Amygdala (tissue), 56 donors: Measurements from ENCODE around the gene ZNF738.
"Not testable (repeated sequence)": the region's sequence is repeated elsewhere in the genome, so short reads cannot be mapped to it uniquely, and the experiment has no call there.

Experiments
- DNase-seq, 56 donors: peaks; one replicate each; lab custom pipeline; 2025; lab: John Stamatoyannopoulos, UW

Gene ZNF738

DNA sequence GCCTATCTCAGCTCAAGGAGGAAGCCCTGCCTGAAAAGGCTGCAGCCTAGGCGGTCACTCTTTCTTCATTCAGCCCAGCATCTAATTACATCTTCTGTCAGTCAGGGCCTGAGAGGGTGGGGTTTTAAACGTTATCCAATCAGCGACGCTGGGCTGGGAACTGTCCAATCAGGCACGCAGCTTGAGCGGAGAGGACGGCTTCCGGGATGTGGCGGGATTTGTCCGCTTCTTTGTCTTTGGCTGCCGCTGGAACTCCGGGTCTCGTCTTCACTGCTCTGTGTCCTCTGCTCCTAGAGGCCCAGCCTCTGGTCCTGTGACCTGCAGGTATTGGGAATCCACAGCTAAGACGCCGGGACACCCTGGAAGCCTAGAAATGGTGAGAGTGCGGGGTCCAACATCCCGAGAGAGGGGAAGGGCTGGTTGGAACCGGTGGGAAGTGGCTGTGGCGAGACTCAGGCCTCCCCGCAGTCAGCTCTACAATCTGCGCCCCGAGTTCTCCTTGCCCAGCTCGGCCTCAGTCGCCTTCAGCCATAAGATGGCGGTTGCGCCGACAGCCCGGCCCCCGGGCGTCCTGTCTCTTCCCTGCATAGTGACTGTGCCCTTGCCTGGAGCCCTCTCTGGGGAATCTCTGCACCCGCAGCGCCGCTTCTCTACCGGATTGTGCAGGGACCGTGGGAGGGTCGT lies at the start of gene ZNF738:
Gene ZNF738 (plus strand): TSS at position 233 of the 684 bp plus-strand sequence. CDS start 141 bp downstream, at position 374.
- DNase-seq: peak; percentile 38 to 97 (median 90)

DNA sequence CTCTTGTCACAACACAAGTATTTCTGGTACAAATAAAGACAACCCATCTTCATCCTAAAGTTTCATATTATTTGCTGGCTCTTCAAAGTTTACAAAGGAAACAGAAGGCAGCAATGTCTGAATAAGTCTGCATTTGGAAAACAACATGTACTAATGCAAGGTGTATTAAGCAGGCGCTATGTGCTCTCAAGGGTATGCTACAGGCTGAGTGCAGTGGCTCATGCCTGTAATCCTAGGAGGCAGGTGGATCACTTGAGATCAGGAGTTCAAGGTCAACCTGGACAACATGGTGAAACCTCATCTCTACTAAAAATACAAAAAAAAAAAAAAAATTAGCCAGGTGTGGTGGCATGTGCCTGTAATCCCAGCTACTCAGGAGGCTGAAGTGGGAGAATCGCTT lies 46.0 kb upstream of the ZNF738 start:
- not testable (repeated sequence) for DNase-seq

DNA sequence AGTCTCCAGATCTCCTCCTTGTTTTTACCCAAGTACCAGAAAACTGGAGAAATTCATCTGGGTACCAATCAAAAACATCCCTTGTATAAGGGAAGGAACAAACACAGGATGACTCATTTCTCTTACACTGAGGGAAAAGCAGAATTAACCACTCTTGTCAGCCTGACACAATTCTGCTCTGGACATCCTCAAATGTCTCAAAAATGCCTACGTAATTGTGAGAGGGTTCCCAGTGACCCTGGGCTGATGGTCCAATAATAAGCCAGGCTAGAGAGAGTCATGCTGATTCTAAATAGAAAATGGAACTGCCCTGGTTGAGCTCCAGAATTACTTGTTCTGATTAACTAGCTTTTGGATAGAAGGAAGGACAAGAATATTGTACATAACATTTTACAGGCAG lies 44.1 kb upstream of the ZNF738 start:
- DNase-seq: peak in 3 of 56 donors; percentile 1 to 55 (median 32)

DNA sequence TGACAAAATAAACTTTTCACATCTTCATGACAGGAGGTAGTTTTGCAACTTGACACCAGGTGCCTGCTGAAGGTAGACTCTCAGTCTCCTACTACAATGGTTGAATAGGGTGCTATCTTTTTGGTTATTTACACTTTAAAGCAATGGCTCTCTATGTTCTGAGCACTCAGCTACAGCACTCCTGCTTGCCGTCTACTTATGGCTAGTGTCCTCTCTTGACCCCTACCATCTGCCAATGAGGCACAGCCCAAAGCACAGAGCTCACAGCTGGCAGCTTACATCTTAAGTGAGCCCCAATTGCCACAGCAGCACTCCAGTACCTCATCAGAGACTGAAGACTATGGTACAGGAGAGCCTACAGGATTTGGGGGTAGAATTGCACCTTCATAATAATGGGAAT lies 41.0 kb upstream of the ZNF738 start:
- no peak for DNase-seq

DNA sequence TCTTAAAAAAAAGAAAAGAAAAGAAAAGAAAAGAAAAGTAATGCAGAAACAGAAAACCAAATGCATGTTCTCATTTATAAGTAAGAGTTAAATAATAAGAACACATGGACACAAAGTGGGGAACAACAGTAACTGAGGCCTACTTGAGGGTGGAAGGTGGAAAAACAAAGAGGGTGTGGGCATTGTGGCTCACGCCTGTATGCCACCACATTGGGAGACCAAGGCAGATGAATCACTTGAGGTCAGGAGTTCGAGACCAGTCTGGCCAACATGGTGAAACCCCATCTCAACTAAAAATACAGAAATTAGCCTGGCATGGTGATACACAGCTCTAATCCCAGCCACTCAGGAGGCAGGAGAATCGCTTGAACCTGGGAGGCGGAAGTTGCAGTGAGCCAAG lies 37.7 kb upstream of the ZNF738 start:
- DNase-seq: no peak

DNA sequence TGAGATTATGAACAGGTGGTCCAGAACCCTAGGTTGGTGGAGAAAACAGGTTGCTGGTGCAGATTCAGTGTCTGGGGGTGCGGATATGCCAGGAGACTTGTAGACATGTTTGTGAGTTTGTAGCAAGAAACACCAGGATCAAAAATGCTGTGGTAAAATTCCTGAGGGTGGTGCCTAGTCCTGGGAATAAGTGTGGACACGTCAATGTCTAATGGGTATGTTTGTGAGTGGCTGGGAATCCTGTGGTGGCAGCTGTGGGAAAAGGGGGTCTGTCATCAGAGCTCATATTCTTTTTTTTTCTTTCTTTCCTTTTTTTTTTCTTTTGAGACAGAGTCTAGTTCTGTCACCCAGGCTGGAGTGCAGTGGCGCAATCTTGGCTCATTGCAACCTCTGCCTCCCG lies 36.8 kb upstream of the ZNF738 start:
- no peak for DNase-seq

DNA sequence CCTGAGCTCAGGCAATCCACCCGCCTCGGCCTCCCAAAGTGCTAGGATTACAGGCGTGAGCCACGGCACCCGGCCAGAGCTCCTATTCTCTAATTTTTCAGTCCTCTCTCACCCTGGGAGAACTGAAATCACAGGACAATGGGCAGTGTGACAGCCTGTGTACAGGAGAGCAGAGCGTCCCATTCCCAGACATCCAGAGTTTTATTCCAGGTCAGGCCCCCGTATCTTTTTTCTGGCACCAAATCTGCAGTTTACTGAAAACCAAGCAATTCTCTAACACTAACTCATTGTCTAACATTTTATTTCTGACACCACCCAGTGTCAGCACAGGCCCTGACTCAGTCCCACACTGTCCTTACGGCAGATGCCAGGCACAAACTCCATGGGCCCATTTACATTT lies 36.3 kb upstream of the ZNF738 start:
- peak in 50 of 56 donors; percentile 4 to 88 (median 49) for DNase-seq

DNA sequence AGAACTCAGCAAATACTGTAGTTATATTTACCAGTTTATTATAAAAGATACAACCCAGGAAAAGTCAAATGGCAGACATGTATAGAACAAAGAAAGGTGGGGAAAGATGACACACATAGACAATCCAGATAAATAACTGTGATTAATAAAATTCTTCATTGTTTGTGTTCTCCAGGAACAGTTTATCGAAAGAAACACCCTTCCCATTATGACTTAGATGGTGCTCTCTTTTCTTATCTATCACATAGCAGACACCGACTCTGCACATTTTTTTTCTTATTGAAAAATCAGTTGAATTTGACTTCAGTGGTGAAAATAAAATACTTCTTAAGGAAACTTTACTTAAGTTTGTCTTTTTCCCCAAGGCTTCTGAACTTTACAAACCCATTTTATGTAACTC lies 35.8 kb upstream of the ZNF738 start:
- no peak for DNase-seq

DNA sequence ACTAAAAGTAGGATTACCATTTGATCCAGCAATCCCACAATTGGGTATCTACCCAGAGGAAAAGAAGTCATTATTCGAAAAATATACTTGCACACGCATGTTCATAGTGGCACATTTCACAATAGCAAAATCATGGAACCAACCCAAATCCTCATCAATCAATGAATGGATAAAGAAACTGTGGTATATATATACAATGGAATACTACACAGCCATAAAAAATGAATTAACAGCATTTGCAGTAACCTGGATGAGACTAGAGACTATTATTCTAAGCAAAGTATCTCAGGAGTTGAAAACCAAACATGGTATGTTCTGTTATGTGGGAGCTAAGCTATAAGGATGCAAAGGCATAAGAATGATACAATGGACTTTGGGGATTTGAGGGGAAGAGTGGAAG lies 32.6 kb upstream of the ZNF738 start:
- no peak for DNase-seq

DNA sequence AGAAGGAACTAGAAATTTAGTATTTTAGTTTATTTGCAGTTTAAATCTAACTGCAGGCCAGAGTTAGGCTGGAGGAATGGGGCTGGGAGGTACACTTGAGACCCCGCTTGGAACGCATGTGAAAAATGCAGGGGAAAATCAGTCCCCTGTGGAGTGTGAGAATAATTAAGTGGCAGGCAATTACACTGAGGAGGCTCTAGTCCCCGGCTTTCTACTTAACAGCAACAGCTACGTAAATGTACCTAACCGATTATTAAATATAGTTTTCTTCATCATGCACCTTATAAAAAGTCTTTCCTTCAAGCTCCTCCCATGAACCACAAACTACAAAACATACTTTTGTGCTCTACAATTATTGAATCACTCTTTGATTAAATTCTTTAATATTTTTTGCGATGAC lies 30.4 kb upstream of the ZNF738 start:
- no peak for DNase-seq

DNA sequence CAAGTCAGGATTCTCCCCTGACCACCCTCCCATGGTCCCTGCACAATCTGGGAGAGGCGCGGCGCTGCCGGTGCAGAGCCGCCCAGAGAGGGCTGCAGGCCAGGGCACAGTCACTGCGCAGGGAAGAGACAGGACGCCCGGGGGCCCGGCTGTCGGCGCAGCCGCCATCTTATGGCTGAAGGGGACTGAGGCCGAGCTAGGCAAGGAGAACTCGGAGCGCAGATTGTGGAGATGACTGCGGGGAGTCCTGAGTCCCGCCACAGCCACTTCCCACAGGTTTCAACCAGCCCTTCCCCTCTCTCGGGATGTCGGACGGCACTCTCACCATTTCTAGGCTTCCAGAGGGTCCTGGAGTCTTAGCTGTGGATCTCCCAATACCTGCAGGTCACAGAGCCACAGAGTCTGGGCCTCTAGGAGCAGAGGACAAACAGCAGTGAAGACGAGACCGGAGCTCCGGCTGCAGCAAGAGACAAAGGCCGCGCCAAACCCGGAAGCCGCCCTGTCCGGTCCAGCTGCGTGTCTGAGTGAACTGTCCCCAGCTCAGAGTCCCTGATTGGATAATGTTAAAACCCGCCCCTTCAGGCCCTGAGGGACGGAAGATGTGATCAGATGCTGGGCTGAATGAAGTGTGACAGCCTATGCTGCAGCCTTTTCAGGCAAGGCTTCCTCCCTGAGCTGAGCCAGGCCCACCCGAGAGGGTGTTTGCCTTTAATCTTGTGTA lies 29.8 kb upstream of the ZNF738 start, which contains the start of gene ZNF708:
Gene ZNF708 (minus strand): TSS at position 526 of the 721 bp plus-strand sequence. CDS start 198 bp downstream, at position 328.
- peak; percentile 49 to 96 (median 88) for DNase-seq

DNA sequence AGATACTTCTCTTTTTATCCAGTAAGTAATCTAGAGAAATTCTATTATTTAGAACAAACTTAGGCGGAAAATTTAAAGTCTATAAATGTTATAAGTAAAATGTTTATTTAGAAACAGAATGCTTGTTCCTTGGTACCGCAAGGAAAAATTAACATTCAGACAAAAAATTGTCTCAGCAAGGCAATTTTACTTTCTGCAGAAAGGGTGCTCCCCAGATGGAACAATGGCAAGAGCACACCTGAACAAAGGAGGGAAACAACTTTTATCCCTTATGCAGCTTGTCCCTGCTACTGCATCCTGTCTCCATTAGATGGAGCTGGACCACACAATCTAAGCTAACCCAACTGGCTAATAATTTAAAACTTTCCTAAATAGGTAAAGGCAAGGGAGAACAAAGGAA lies 23.1 kb upstream of the ZNF738 start:
- DNase-seq: no peak

DNA sequence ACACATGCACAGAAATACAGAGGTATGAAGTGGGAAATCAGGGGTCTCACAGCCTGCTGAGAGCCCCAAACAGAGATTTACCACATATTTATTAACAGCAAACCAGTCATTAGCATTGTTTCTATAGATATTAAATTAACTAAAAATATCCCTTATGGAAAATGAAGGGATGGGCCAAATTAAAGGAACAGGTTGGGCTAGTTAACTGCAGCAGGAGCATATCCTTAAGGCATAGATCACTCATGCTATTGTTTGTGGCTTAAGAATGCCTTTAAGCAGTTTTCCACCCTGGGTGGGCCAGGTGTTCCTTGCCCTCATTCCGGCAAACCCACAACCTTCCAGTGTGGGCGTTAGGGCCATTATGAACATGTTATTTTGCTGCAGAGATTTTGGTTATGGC lies 14.0 kb upstream of the ZNF738 start:
- DNase-seq: not testable (repeated sequence)

DNA sequence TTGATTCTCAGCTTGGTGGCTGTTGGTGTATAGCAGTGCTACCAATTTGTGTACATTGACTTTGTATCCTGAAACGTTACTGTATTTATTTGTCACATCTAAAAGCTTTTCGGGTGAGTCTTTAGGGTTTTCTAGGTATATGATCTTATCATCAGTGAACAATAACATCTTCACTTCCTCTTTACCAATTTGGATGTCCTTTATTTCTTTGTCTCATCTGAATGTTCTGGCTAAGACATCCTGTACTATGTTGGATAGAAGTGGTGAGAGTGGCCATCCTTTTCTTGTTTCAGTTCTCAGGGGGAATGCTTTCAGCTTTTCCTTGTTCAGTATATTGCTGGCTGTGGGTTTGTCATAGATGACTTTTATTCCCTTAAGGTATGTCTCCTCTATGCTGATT lies 6.0 kb upstream of the ZNF738 start:
- DNase-seq: no peak

DNA sequence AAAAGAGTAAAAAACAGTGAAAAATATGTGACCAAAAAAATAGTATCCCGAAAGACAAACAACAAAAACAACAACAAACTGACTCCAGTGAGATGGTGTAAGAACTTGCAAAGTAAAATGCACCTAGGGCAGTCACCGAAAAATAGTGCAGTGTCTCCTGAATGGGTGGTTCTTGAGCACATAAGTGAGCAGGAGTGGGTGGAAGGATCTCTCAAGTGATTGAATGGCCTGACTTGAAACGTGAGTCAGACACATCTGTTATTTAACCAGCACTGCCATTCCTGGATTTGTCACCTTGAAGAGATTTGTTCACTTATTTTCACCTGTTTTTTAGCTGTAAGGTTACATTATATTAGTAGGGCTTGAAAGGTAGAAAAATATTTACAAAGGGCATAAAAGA lies 3.5 kb downstream of the ZNF738 start:
- DNase-seq: no peak

DNA sequence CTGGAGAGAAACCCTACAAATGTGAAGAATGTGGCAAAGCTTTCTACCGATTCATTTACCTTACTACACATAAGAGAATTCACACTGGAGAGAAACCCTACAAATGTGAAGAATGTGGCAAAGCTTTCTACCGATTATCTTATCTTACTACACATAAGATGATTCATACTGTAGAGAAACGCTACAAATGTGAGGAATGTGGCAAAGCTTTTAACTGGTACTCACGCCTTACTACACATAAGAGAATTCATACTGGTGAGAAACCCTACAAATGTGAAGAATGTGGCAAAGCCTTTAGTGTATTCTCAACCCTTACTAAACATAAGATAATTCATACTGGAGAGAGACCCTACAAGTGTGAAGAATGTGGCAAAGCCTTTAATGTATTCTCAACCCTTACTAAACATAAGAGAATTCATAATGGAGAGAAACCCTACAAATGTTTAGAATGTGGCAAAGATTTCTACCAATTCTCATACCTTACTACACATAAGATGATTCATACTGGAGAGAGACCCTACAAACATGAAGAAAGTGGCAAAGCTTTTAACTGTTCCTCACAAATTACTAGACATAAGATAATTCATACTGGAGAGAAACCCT lies 25.3 kb downstream of the ZNF738 start:
- DNase-seq: no peak

DNA sequence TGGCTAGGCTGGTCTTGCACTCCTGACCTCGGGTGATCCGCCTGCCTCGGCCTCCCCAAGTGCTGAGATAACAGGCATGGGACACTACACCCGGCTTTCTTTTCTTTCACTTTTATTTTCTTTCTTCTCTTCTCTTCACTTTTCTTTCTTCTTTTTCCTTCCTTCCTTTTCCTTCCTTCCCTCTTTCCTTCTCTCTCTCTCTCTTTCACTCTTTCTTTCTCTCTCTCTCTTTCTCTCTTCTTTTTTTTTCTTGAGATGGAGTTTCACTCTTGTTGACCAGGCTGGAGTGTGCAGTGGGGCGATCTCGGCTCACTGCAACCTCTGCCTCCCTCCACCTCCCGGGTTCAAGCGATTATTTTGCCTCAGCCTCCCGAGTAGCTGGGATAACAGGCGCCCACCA lies 37.3 kb downstream of the ZNF738 start:
- no peak for DNase-seq

DNA sequence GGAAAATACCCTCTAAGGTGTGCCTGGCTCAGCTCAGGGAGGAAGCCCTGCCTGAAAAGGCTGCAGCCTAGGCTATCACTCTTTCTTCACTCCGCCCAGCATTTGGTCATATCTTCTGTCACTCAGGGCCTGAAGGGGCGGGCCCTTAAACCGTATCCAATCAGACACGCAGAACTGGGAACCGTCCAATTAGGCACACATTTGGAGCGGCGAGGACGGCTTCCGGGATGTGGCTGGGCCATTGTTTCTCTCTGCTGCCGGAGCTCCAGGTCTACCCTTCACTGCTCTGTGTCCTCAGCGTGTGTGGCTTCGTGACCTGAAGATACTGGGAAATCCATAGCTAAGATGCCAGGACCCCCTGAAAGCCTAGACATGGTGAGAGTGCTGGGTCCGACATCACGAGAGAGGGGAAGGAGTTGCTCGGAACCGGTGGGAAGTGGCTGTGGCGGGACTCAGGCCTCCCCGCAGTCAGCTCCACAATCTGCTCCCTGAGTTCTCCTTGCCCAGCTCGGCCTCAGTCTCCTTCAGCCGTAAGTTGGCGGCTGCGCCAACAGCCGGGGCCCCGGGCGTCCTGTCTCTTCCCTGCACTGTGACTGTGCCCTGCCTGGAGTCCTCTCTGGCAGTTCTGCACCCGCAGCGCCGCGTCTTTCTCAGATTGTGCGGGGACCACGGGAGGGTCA lies 38.2 kb downstream of the ZNF738 start, which contains the start of gene ZNF493:
Gene ZNF493 (plus strand): TSS at position 241 of the 680 bp plus-strand sequence. CDS start 105 bp downstream, at position 346.
- peak; percentile 52 to 98 (median 90) for DNase-seq

DNA sequence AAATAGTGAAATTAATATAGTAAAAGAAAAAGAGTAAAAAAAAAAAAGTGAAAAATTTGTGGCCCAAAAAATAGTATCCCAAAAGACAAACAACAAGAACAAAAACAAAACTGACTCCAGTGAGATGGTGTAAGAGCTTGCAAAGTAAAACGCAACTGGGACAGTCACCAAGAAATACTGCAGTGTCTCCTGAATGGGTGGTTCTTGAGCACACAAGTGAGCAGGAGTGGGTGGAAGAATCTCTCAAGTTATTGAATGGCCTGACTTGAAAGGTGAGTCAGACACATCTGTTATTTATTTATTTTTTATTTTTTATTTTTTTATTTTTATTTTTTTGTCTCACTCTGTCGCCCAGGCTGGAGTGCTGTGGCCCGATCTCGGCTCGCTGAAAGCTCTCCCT lies 40.1 kb downstream of the ZNF738 start:
- no peak for DNase-seq

DNA sequence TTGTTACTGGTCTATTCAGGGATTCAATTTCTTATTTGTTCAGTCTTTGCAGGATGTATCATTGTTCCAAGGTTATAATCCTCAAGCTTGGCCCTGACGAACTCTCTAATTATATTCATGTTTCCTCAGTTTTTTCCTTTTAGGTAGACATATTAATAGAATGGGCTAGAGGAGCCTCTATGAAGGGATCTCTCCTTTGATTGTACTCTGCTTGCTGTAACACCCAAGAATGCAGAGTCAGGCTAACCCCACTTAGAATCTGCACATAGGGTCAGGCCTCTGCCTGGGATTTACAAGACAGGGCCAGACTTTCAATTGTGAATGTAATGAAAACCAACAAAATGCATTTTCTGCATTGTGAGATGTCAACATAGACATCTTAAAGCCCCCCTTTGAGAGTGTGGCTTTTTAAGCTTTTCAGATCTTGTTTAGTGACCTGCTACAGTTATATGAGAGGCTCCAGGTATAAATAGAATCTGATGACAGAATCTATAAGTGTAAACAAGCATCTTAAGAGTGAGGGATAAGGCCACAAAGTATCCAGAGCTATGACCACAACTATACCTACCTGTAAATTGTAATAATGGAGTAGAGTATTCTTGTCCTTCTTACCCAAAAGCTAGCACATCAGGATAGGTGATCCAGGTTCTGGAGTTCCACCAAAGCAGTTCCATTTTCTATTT lies 43.6 kb downstream of the ZNF738 start:
- DNase-seq: no peak
